HG03521 (cell line): ENCODE measurements around the gene USP5.

Source experiments
- ATAC-seq: cut with Tn5 transposase; IDR thresholded peaks from one replicate; pipeline ENCODE4 v1.9.1; 2021; ENCODE audit warnings: mild to moderate bottlenecking, moderate library complexity; ENCODE audit not compliant: unreplicated experiment

The USP5 gene

GRCh38 chr12:6851921-6852650 is at the start of gene USP5:
USP5 (plus strand) TSS chr12:6852150; CDS start chr12:6852180, 30 bp downstream.
- peak; percentile 69 for ATAC-seq

- ATAC-seq = no peak
These were observed 44.8 kb upstream of the USP5 start for GRCh38 chr12:6807170-6807569.

- no peak for ATAC-seq
These were observed 42.9 kb upstream of the USP5 start for GRCh38 chr12:6809056-6809455.

- no peak for ATAC-seq
These were observed 41.2 kb upstream of the USP5 start for GRCh38 chr12:6810758-6811157.

GRCh38 chr12:6813363-6813762 is 38.6 kb upstream of the USP5 start:
- ATAC-seq = no peak

- no peak for ATAC-seq
These were observed 35.4 kb upstream of the USP5 start for GRCh38 chr12:6816598-6816997.

- ATAC-seq = no peak
These were observed 34.9 kb upstream of the USP5 start for GRCh38 chr12:6817098-6817497.

- no peak for ATAC-seq
These were observed 34.2 kb upstream of the USP5 start for GRCh38 chr12:6817662-6818157.

GRCh38 chr12:6818222-6818621 is 33.7 kb upstream of the USP5 start:
- ATAC-seq = no peak

- no peak for ATAC-seq
These were observed 33.3 kb upstream of the USP5 start for GRCh38 chr12:6818645-6819044.

- ATAC-seq = no peak
These were observed 32.6 kb upstream of the USP5 start for GRCh38 chr12:6819106-6820030.

- ATAC-seq = no peak
These were observed 31.8 kb upstream of the USP5 start for GRCh38 chr12:6820166-6820565.

GRCh38 chr12:6821591-6822425 is 30.1 kb upstream of the USP5 start, which contains the start of gene GPR162:
GPR162 (plus strand) TSS chr12:6821821; CDS start chr12:6823899, 2,078 bp downstream.
- ATAC-seq = no peak

- no peak for ATAC-seq
These were observed 29.4 kb upstream of the USP5 start for GRCh38 chr12:6822426-6823135.

- ATAC-seq = no peak
These were observed 28.5 kb upstream of the USP5 start for GRCh38 chr12:6823182-6824084.

GRCh38 chr12:6824085-6824775 is 27.7 kb upstream of the USP5 start:
- ATAC-seq = no peak

GRCh38 chr12:6824901-6825381 is 27.0 kb upstream of the USP5 start:
- no peak for ATAC-seq

GRCh38 chr12:6825398-6826124 is 26.4 kb upstream of the USP5 start:
- no peak for ATAC-seq
